ENCODE measurements around the gene GOLGA8H. TPM values are rescaled to one million over a fixed set of nuclear protein-coding genes. Genes with fewer than 3 reads are reported as not detected.

Gene GOLGA8H
- 1.9 to 2.9 TPM (median 2.6 TPM) in 5 replicates for total RNA-seq (2022; extraction: Qiagen RNA extraction; ENCODE audit: low read depth)

GRCh38 chr15:30603796-30604195 is at the start of gene GOLGA8H:
GOLGA8H (plus strand) TSS chr15:30604028; CDS start chr15:30604126, 98 bp downstream.

GRCh38 chr15:30625436-30626193 is 21.8 kb downstream of the GOLGA8H start, which contains the start of gene ARHGAP11B:
ARHGAP11B (plus strand) TSS chr15:30626128.

Other genes with a start within 250 kb of the GOLGA8H start
- 4.6 to 7.2 TPM (median 5.1 TPM) in 5 replicates for gene CHRFAM7A, start 210.5 kb upstream of the GOLGA8H start, total RNA-seq (2022; extraction: Qiagen RNA extraction; ENCODE audit: low read depth)
- 0.18 to 0.29 TPM (median 0.20 TPM) in 4 of 5 replicates, not detected in the other for gene GOLGA8R, start 189.8 kb upstream of the GOLGA8H start, total RNA-seq (2022; extraction: Qiagen RNA extraction; ENCODE audit: low read depth)
- 0.08 TPM in 1 of 5 replicates, not detected in the others for gene GOLGA8Q, start 52.0 kb upstream of the GOLGA8H start, total RNA-seq (2022; extraction: Qiagen RNA extraction; ENCODE audit: low read depth)

All from A549 treated with DMSO at 1 μM for 4 hours (cell line).